ENCODE measurements around the gene KSR1. TPM values are rescaled to one million over a fixed set of nuclear protein-coding genes. Genes with fewer than 3 reads are reported as not detected.

Gene KSR1
- polyA plus RNA-seq, 1 donor from 2014 or later, result 9.2 TPM

DNA sequence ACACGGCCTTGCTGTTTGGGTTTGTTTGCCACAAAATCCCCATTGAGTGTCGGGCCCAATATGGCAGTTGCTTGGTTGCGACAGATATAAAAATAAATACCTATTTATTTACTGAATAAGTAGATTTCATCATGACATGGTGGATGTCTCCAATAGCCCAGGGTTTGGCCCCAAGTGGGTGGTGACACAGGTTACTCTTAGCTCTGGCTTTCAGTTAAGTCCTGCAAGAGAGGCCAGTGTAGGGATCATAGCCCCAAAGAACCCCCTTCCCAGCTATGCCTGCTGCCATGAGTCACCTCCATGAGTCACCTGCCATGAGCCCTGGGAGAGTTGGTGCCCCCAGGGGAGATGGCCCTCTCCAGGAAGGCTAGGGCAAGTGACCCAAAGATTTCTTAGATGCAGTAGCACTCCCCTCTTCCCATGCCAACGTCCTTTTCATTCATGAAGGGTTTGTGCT is 96.1 kb downstream of the KSR1 start (continued):
- TF ChIP-seq, protein P1, sequence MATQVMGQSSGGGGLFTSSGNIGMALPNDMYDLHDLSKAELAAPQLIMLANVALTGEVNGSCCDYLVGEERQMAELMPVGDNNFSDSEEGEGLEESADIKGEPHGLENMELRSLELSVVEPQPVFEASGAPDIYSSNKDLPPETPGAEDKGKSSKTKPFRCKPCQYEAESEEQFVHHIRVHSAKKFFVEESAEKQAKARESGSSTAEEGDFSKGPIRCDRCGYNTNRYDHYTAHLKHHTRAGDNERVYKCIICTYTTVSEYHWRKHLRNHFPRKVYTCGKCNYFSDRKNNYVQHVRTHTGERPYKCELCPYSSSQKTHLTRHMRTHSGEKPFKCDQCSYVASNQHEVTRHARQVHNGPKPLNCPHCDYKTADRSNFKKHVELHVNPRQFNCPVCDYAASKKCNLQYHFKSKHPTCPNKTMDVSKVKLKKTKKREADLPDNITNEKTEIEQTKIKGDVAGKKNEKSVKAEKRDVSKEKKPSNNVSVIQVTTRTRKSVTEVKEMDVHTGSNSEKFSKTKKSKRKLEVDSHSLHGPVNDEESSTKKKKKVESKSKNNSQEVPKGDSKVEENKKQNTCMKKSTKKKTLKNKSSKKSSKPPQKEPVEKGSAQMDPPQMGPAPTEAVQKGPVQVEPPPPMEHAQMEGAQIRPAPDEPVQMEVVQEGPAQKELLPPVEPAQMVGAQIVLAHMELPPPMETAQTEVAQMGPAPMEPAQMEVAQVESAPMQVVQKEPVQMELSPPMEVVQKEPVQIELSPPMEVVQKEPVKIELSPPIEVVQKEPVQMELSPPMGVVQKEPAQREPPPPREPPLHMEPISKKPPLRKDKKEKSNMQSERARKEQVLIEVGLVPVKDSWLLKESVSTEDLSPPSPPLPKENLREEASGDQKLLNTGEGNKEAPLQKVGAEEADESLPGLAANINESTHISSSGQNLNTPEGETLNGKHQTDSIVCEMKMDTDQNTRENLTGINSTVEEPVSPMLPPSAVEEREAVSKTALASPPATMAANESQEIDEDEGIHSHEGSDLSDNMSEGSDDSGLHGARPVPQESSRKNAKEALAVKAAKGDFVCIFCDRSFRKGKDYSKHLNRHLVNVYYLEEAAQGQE (IDR thresholded peaks at IDR 0.05; ENCODE audit: borderline replicate concordance), result no peak

DNA sequence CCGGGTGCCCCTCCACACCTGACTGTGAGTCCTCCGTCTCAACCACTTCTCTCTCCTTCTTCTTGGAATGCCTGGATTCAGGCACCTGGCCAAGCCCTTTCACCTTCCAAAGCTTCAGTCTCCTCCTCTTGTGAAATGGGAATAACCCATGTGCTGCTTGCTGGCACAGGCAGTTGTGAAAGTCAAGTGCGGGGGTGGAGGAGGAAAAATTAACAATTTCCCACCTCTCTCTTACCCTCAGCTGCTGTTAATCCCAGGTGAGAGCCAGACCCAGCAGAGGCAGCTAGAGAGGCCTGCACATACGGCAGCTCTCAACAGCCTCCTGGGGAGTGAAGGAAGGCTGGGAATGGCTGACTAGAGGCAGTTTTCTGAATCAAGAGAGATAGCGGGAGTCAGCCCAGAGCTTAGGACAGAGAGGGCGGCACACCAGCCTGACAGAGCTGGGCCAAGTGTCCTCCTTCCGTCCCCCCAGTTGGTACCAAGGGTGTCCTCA is 96.8 kb downstream of the KSR1 start:
- Histone ChIP-seq H3K9me3 (ENCODE audit: low read length) (no peaks in the 10 kb centered on the region), H3K9ac (ENCODE audit: low read length) (no peak overlapping the region), H3K79me2 (replicated peaks; ENCODE audit: insufficient read depth, low read length) (no peaks in the 10 kb centered on the region), H3K36me3 (ENCODE audit: insufficient read depth, low read length) (no peaks in the 10 kb centered on the region), H3K9me2 (ENCODE audit: insufficient read depth, low read length) (no peaks in the 10 kb centered on the region), H3K4me3 (ENCODE audit: low read length) (no peak overlapping the region), H3K27me3 (ENCODE audit: insufficient read depth, low read depth, low read length) (no peaks in the 10 kb centered on the region), H3F3A (ENCODE audit: insufficient read depth, low read length, poor library complexity, severe bottlenecking) (no peaks in the 10 kb centered on the region), H3K4me2 (ENCODE audit: low read length) (no peak overlapping the region), H3K27ac (ENCODE audit: low read length) (no peak overlapping the region), H2AFZ (ENCODE audit: low read depth, low read length) (no peak overlapping the region), H4K20me1 (ENCODE audit: insufficient read depth) (no peaks in the 10 kb centered on the region)
- TF ChIP-seq EZH2 (IDR thresholded peaks at IDR 0.05; ENCODE audit: borderline replicate concordance, insufficient read depth, low read length, poor library complexity, severe bottlenecking), result no peak
- TF ChIP-seq RAD21 (conservative IDR thresholded peaks at IDR 0.05), result no peak
- TF ChIP-seq, protein P1 (IDR thresholded peaks at IDR 0.05; ENCODE audit: borderline replicate concordance), result no peak
- TF ChIP-seq MXI1 (conservative IDR thresholded peaks at IDR 0.05; ENCODE audit: poor library complexity, severe bottlenecking), result no peak
- TF ChIP-seq SMC3 (conservative IDR thresholded peaks at IDR 0.05; ENCODE audit: poor library complexity), result no peak
- TF ChIP-seq EP300 (conservative IDR thresholded peaks at IDR 0.05; ENCODE audit: poor library complexity, severe bottlenecking), result no peak
- TF ChIP-seq POLR2AphosphoS5 (IDR thresholded peaks at IDR 0.05), result no peak
- TF ChIP-seq TAF1 (IDR thresholded peaks at IDR 0.05; ENCODE audit: low read depth), result no peak
- TF ChIP-seq, protein P2, sequence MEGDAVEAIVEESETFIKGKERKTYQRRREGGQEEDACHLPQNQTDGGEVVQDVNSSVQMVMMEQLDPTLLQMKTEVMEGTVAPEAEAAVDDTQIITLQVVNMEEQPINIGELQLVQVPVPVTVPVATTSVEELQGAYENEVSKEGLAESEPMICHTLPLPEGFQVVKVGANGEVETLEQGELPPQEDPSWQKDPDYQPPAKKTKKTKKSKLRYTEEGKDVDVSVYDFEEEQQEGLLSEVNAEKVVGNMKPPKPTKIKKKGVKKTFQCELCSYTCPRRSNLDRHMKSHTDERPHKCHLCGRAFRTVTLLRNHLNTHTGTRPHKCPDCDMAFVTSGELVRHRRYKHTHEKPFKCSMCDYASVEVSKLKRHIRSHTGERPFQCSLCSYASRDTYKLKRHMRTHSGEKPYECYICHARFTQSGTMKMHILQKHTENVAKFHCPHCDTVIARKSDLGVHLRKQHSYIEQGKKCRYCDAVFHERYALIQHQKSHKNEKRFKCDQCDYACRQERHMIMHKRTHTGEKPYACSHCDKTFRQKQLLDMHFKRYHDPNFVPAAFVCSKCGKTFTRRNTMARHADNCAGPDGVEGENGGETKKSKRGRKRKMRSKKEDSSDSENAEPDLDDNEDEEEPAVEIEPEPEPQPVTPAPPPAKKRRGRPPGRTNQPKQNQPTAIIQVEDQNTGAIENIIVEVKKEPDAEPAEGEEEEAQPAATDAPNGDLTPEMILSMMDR (IDR thresholded peaks at IDR 0.05; ENCODE audit: poor library complexity, severe bottlenecking), result no peak
